Mesothelial cell of epicardium (in vitro differentiated cells): Measurements from ENCODE around the gene MRPL22. TPM values are rescaled to one million over a fixed set of nuclear protein-coding genes. Genes with fewer than 3 reads are reported as not detected.
"Not testable (repeated sequence)": the region's sequence is repeated elsewhere in the genome, so short reads cannot be mapped to it uniquely, and the experiment has no call there.

Source experiments
- DNase-seq, 2 experiments: peaks; one replicate each; pipeline ENCODE4 v3.0.0; 2021; ENCODE audit warnings: low spot score in 2 of 2; ENCODE audit not compliant: unreplicated experiment in 2 of 2
- H3K27ac Mint-ChIP-seq: 2 replicates; pipeline ENCODE4 v1.8.0; 2021; ENCODE audit warnings: mixed read lengths
- H3K27me3 Mint-ChIP-seq: 2 replicates; pipeline ENCODE4 v1.8.0; 2021; ENCODE audit warnings: low read depth, mixed read lengths
- H3K36me3 Mint-ChIP-seq: 2 replicates; pipeline ENCODE4 v1.8.0; 2021; ENCODE audit warnings: mixed read lengths
- H3K4me1 Mint-ChIP-seq: 2 replicates; pipeline ENCODE4 v1.8.0; 2021; ENCODE audit warnings: mixed read lengths
- H3K4me3 Mint-ChIP-seq: 2 replicates; pipeline ENCODE4 v1.8.0; 2021; ENCODE audit warnings: mild to moderate bottlenecking, moderate library complexity, mixed read lengths
- H3K9me3 Mint-ChIP-seq: 2 replicates; pipeline ENCODE4 v1.8.0; 2021; ENCODE audit warnings: mixed read lengths
- CTCF ChIP-seq: fragments of 200-600 bp; sonication (generic); IDR thresholded peaks from one replicate; pipeline ENCODE4 v1.5.0; 2021; ENCODE audit warnings: antibody characterized with exemption; ENCODE audit not compliant: unreplicated experiment
- total RNA-seq: library from RNA; stranded (reverse); gene quantifications from 3 replicates; pipeline ENCODE4 v1.2.1, GENCODE V29; 2021

The MRPL22 gene
- total RNA-seq, 1 donor from 2014 or later, result 36.0 TPM

- H3K9me3 Mint-ChIP-seq, result peaks cover 2% of the 10 kb centered on the region
- no peak for DNase-seq
Observed at GRCh38 chr5:154970759-154971158, 29.9 kb downstream of the MRPL22 start.

GRCh38 chr5:154971501-154971900 is 30.6 kb downstream of the MRPL22 start:
- DNase-seq, result no peak
- peaks cover 3% of the 10 kb centered on the region for H3K9me3 Mint-ChIP-seq
- H3K4me3 Mint-ChIP-seq, result no peak overlapping the region
- peaks cover 13% of the 10 kb centered on the region for H3K36me3 Mint-ChIP-seq
- no peaks in the 10 kb centered on the region for H3K27me3 Mint-ChIP-seq
- no peak for TF ChIP-seq CTCF
- H3K4me1 Mint-ChIP-seq, result no peaks in the 10 kb centered on the region
- H3K27ac Mint-ChIP-seq, result no peak overlapping the region

More at GRCh38 chr5:154970759-154971158, 29.9 kb downstream of the MRPL22 start:
- no peaks in the 10 kb centered on the region for H3K4me1 Mint-ChIP-seq
- peaks cover 11% of the 10 kb centered on the region for H3K36me3 Mint-ChIP-seq
- H3K27ac Mint-ChIP-seq, result no peak overlapping the region
- H3K27me3 Mint-ChIP-seq, result no peaks in the 10 kb centered on the region
- no peak for TF ChIP-seq CTCF
- H3K4me3 Mint-ChIP-seq, result no peak overlapping the region

GRCh38 chr5:154972476-154973080 is 31.7 kb downstream of the MRPL22 start:
- Mint-ChIP-seq H3K27ac (no peak overlapping the region), H3K9me3 (peaks cover 3% of the 10 kb centered on the region), H3K36me3 (peaks cover 11% of the 10 kb centered on the region), H3K4me1 (no peaks in the 10 kb centered on the region), H3K27me3 (no peaks in the 10 kb centered on the region), H3K4me3 (no peak overlapping the region)
- peak; percentile 59 for TF ChIP-seq CTCF
- peak in 1 of 2 experiments; percentile 44 for DNase-seq

GRCh38 chr5:154976082-154976481 is 35.2 kb downstream of the MRPL22 start:
- H3K4me1 Mint-ChIP-seq, DNase-seq, H3K9me3 Mint-ChIP-seq, H3K4me3 Mint-ChIP-seq, H3K36me3 Mint-ChIP-seq, H3K27me3 Mint-ChIP-seq, H3K27ac Mint-ChIP-seq: not testable (repeated sequence)

- Mint-ChIP-seq H3K9me3 (peaks cover 8% of the 10 kb centered on the region), H3K36me3 (peaks cover 12% of the 10 kb centered on the region), H3K4me1 (no peaks in the 10 kb centered on the region), H3K27ac (no peak overlapping the region), H3K27me3 (no peaks in the 10 kb centered on the region), H3K4me3 (no peak overlapping the region)
- TF ChIP-seq CTCF, result no peak
- no peak for DNase-seq
Observed at GRCh38 chr5:154977409-154977808, 36.5 kb downstream of the MRPL22 start.

GRCh38 chr5:154978294-154978693 is 37.4 kb downstream of the MRPL22 start:
- not testable (repeated sequence) for H3K4me1 Mint-ChIP-seq, H3K27me3 Mint-ChIP-seq, H3K4me3 Mint-ChIP-seq

More at GRCh38 chr5:154978294-154978693, 37.4 kb downstream of the MRPL22 start:
- Mint-ChIP-seq H3K9me3 (peaks cover 12% of the 10 kb centered on the region), H3K36me3 (peaks cover 12% of the 10 kb centered on the region)
- not testable (repeated sequence) for H3K27ac Mint-ChIP-seq, DNase-seq
